ENCODE measurements around the gene PGAM2.

Gene PGAM2

GRCh38 chr7:44095781-44096180, 30.4 kb upstream of the PGAM2 start:
- H3K27ac ChIP-seq (ENCODE audit: low read depth, low read length) = no peak overlapping the region
- H2AFZ ChIP-seq (ENCODE audit: low read length, unreplicated experiment) = no peak overlapping the region
- H3K27me3 ChIP-seq (ENCODE audit: insufficient read depth, low read length) = no peaks in the 10 kb centered on the region
- no peaks in the 10 kb centered on the region for H3K36me3 ChIP-seq (ENCODE audit: insufficient read depth, low read length)
- H3K4me1 ChIP-seq (ENCODE audit: control insufficient read depth, insufficient read depth, low read length, unreplicated experiment) = peaks cover 7% of the 10 kb centered on the region
- H3K79me2 ChIP-seq (ENCODE audit: control insufficient read depth, insufficient read depth, low read length, unreplicated experiment) = no peaks in the 10 kb centered on the region
- no peak overlapping the region for H3K4me3 ChIP-seq (ENCODE audit: low read depth, low read length)

DNA sequence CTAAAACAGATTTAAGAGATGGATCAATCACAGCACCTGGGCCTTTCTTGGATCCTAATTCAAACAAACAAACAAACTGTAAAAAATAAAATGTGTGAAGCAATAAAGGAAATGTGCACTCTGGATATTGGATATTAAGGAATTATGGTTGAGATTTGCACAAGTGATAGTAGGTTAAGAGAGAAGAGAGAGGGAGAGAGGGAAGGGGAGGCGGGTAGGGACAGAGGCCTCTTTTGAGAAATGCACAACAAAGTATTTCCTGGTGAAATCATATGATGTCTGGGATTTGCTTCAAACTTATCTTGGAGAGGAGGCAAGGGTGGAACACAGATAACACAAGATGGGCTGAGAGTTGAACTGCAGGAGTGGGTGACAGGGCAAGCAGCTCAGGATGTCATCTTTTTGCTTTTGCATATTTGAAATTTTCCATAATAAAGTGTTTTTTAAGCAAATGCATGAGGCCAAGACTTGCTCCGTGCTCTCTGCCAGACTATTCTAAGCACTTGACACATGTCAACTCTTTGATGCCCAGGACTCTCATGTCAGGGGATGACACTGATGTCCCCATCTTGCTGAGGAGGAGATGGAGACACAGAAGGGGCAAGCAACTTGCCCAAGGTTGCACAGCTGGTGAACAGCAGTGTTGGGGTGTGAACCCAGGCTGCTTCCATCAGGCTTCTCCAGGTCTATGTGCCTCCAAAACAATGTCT, 29.7 kb upstream of the PGAM2 start:
- H3K36me3 ChIP-seq (ENCODE audit: insufficient read depth, low read length) = no peaks in the 10 kb centered on the region
- H2AFZ ChIP-seq (ENCODE audit: low read length, unreplicated experiment) = no peak overlapping the region
- no peak overlapping the region for H3K4me3 ChIP-seq (ENCODE audit: low read depth, low read length)
- H3K79me2 ChIP-seq (ENCODE audit: control insufficient read depth, insufficient read depth, low read length, unreplicated experiment) = no peaks in the 10 kb centered on the region
- no peaks in the 10 kb centered on the region for H3K27me3 ChIP-seq (ENCODE audit: insufficient read depth, low read length)
- H3K4me1 ChIP-seq (ENCODE audit: control insufficient read depth, insufficient read depth, low read length, unreplicated experiment) = no peaks in the 10 kb centered on the region
- no peak overlapping the region for H3K27ac ChIP-seq (ENCODE audit: low read depth, low read length)

DNA sequence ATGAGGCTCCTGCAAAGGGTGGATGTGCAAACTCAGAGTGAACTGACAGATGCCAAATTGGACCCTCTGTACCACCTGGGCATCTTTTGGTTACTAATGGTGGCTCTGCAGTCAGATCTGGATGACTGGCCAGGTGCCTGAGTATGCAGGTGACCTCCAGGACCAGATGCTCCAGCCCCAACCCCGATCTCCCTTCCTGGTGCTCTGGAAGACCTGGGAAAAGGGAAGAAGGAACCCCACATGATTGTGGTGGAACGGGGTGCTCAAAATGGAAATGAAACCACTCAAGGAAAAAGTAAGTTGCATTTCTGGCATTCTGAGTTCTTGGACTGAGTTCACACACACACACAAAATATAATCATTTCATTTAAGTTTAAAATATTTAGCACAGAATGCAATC, 29.0 kb upstream of the PGAM2 start:
- Histone ChIP-seq H3K27ac (ENCODE audit: low read depth, low read length) (no peak overlapping the region), H3K27me3 (ENCODE audit: insufficient read depth, low read length) (no peaks in the 10 kb centered on the region), H2AFZ (ENCODE audit: low read length, unreplicated experiment) (no peak overlapping the region), H3K4me3 (ENCODE audit: low read depth, low read length) (no peak overlapping the region), H3K4me1 (ENCODE audit: control insufficient read depth, insufficient read depth, low read length, unreplicated experiment) (peaks cover 2% of the 10 kb centered on the region), H3K79me2 (ENCODE audit: control insufficient read depth, insufficient read depth, low read length, unreplicated experiment) (no peaks in the 10 kb centered on the region), H3K36me3 (ENCODE audit: insufficient read depth, low read length) (no peaks in the 10 kb centered on the region)

DNA sequence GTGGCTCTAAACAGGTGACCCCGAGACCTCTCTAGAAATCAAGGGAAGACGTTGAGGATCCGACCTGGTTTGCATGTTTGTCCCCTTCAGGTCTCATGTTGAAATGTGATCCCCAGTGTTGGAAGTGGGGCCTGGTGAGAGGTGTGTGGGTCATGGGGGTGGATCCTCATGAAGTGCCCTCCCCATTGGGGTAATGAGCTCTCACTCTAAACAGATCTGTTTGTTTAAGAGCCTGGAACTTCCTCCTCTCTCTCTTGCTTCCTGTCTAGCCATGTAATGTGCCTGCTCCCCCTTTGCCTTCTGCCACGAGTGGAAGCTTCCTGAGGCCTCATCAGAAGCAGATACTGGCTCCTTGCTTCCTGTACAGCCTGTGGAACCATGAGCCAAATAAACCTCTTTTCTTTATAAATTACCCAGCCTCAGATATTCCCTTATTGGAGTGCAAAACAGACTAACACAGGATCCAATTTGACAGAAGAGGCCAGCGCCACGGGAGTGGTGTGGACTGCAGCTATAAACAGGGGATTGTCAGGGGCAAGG, 27.8 kb upstream of the PGAM2 start:
- Histone ChIP-seq H3K4me1 (ENCODE audit: control insufficient read depth, insufficient read depth, low read length, unreplicated experiment) (peaks cover 12% of the 10 kb centered on the region), H3K27me3 (ENCODE audit: insufficient read depth, low read length) (no peaks in the 10 kb centered on the region), H3K36me3 (ENCODE audit: insufficient read depth, low read length) (no peaks in the 10 kb centered on the region), H3K27ac (ENCODE audit: low read depth, low read length) (no peak overlapping the region), H3K4me3 (ENCODE audit: low read depth, low read length) (no peak overlapping the region), H2AFZ (ENCODE audit: low read length, unreplicated experiment) (no peak overlapping the region), H3K79me2 (ENCODE audit: control insufficient read depth, insufficient read depth, low read length, unreplicated experiment) (no peaks in the 10 kb centered on the region)

GRCh38 chr7:44087911-44088838, 22.8 kb upstream of the PGAM2 start:
- peak overlapping the region; percentile 37 for H3K4me3 ChIP-seq (ENCODE audit: low read depth, low read length)
- H3K27me3 ChIP-seq (ENCODE audit: insufficient read depth, low read length) = no peaks in the 10 kb centered on the region
- peak overlapping the region; percentile 98 for H3K27ac ChIP-seq (ENCODE audit: low read depth, low read length)
- H3K79me2 ChIP-seq (ENCODE audit: control insufficient read depth, insufficient read depth, low read length, unreplicated experiment) = no peaks in the 10 kb centered on the region
- peak overlapping the region; percentile 88 for H2AFZ ChIP-seq (ENCODE audit: low read length, unreplicated experiment)
- H3K4me1 ChIP-seq (ENCODE audit: control insufficient read depth, insufficient read depth, low read length, unreplicated experiment) = peaks cover 37% of the 10 kb centered on the region
- no peaks in the 10 kb centered on the region for H3K36me3 ChIP-seq (ENCODE audit: insufficient read depth, low read length)

DNA sequence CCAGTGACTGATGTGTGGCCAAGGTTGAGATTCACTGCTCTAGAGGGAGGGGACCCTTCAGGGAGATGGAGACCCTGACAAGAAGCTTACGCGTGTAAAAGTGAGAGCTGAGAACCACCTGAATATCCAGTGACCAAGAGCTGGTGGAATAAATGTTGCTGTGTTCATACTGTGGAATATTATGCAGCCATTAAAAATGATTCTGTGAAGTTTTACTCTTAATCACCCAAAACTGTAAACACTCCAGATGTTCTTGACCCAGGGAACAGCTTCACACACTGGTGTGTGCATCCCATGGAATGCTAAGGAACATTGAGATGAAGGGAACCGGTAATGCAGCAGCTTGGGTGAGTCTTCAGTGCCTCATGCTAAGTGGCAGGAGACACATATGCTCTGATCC, 21.3 kb upstream of the PGAM2 start:
- H3K36me3 ChIP-seq (ENCODE audit: insufficient read depth, low read length) = no peaks in the 10 kb centered on the region
- peak overlapping the region; percentile 98 for H3K27ac ChIP-seq (ENCODE audit: low read depth, low read length)
- no peak overlapping the region for H3K4me3 ChIP-seq (ENCODE audit: low read depth, low read length)
- peaks cover 4% of the 10 kb centered on the region for H3K79me2 ChIP-seq (ENCODE audit: control insufficient read depth, insufficient read depth, low read length, unreplicated experiment)
- H2AFZ ChIP-seq (ENCODE audit: low read length, unreplicated experiment) = no peak overlapping the region
- peaks cover 39% of the 10 kb centered on the region for H3K4me1 ChIP-seq (ENCODE audit: control insufficient read depth, insufficient read depth, low read length, unreplicated experiment)
- H3K27me3 ChIP-seq (ENCODE audit: insufficient read depth, low read length) = no peaks in the 10 kb centered on the region

DNA sequence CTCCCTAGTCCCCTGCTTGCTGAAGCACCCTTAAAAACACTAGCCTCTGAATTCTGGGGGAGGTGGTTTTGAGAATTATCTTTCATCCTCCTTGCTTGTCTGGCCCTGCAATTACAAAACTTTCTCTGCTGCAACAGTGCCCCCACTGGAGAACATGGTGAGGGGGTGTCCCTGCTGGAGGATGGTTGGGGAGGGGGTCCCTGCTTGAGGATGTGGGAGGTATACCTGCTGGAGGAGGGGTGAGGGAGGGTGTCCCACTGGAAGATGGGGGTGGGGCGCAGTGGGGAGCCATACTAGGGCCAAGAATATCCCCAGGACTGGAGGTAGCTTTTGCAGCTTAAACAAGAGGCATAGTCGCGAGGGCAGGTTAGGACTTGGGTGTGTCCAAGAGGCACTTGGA, 20.2 kb upstream of the PGAM2 start:
- peaks cover 11% of the 10 kb centered on the region for H3K79me2 ChIP-seq (ENCODE audit: control insufficient read depth, insufficient read depth, low read length, unreplicated experiment)
- H2AFZ ChIP-seq (ENCODE audit: low read length, unreplicated experiment) = no peak overlapping the region
- no peak overlapping the region for H3K4me3 ChIP-seq (ENCODE audit: low read depth, low read length)
- peaks cover 49% of the 10 kb centered on the region for H3K4me1 ChIP-seq (ENCODE audit: control insufficient read depth, insufficient read depth, low read length, unreplicated experiment)
- H3K36me3 ChIP-seq (ENCODE audit: insufficient read depth, low read length) = no peaks in the 10 kb centered on the region
- H3K27ac ChIP-seq (ENCODE audit: low read depth, low read length) = no peak overlapping the region
- H3K27me3 ChIP-seq (ENCODE audit: insufficient read depth, low read length) = no peaks in the 10 kb centered on the region

DNA sequence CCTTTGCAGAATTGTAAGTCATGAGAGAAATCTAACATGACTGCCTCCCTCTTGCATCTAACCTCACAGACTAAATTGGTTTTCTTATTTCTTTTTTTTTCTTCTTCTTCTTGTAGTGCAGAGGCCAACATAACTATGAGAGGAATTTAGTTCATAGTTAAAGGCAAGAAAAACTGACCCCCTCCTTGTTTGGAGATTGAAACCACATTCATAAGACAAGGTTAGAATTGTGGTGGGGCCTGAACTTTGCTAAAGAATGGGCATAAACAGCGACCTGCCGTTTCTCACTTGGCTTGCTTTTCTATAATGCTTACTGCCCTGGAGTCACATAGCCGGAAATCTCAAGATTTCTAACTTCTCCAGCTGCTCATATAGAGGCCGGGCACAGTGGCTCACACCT, 19.3 kb upstream of the PGAM2 start:
- Histone ChIP-seq H3K4me3 (ENCODE audit: low read depth, low read length) (no peak overlapping the region), H3K79me2 (ENCODE audit: control insufficient read depth, insufficient read depth, low read length, unreplicated experiment) (peaks cover 13% of the 10 kb centered on the region), H3K4me1 (ENCODE audit: control insufficient read depth, insufficient read depth, low read length, unreplicated experiment) (peaks cover 49% of the 10 kb centered on the region), H2AFZ (ENCODE audit: low read length, unreplicated experiment) (no peak overlapping the region), H3K36me3 (ENCODE audit: insufficient read depth, low read length) (no peaks in the 10 kb centered on the region; the same call in 1 of the 2 replicates), H3K27me3 (ENCODE audit: insufficient read depth, low read length) (no peaks in the 10 kb centered on the region), H3K27ac (ENCODE audit: low read depth, low read length) (no peak overlapping the region)

DNA sequence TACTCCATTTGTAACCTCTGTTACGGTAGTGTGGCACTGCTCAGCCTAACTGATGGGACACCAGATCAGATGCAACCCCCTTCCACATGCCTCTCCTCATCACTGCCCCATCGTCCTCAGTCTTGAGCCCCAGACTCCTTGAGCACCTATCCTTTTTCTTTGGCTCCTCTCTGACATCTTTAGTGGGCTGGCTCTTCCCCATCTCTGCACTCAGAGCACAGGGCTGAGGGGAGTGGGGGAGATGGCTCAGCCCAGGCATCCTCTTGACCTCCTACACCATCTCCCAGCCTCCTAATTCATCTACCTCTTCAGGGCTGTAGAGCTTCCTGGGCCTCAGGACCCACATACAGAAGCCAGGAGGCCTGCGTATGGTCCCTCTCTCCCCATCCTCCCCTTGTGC, 18.4 kb upstream of the PGAM2 start:
- Histone ChIP-seq H3K4me3 (ENCODE audit: low read depth, low read length) (0 out of 2 replicates have a peak overlapping the region, but pooled peaks have one; percentile 76), H3K79me2 (ENCODE audit: control insufficient read depth, insufficient read depth, low read length, unreplicated experiment) (peaks cover 13% of the 10 kb centered on the region), H3K27ac (ENCODE audit: low read depth, low read length) (no peak overlapping the region; the same call in 1 of the 2 replicates), H2AFZ (ENCODE audit: low read length, unreplicated experiment) (no peak overlapping the region), H3K4me1 (ENCODE audit: control insufficient read depth, insufficient read depth, low read length, unreplicated experiment) (peaks cover 43% of the 10 kb centered on the region), H3K27me3 (ENCODE audit: insufficient read depth, low read length) (no peaks in the 10 kb centered on the region), H3K36me3 (ENCODE audit: insufficient read depth, low read length) (peaks cover 4% of the 10 kb centered on the region; the same call in 1 of the 2 replicates)

GRCh38 chr7:44082541-44083207, 17.3 kb upstream of the PGAM2 start:
- peak overlapping the region; percentile 78 for H3K27ac ChIP-seq (ENCODE audit: low read depth, low read length)
- H3K27me3 ChIP-seq (ENCODE audit: insufficient read depth, low read length) = no peaks in the 10 kb centered on the region
- peak overlapping the region; percentile 76 for H3K4me3 ChIP-seq (ENCODE audit: low read depth, low read length)
- H2AFZ ChIP-seq (ENCODE audit: low read length, unreplicated experiment) = no peak overlapping the region
- H3K79me2 ChIP-seq (ENCODE audit: control insufficient read depth, insufficient read depth, low read length, unreplicated experiment) = peaks cover 13% of the 10 kb centered on the region
- H3K36me3 ChIP-seq (ENCODE audit: insufficient read depth, low read length) = peaks cover 9% of the 10 kb centered on the region; the same call in 1 of the 2 replicates
- H3K4me1 ChIP-seq (ENCODE audit: control insufficient read depth, insufficient read depth, low read length, unreplicated experiment) = peaks cover 32% of the 10 kb centered on the region
